Prostate gland (tissue), 2 donors: ENCODE measurements around the gene SHC2.
"Not testable (repeated sequence)": the region's sequence is repeated elsewhere in the genome, so short reads cannot be mapped to it uniquely, and the experiment has no call there.

Experiments used
- POLR2A ChIP-seq: fragments of 450-650 bp; IDR thresholded peaks from one replicate; pipeline ENCODE4 v1.6.1; 2016; ENCODE audit warnings: antibody characterized with exemption, mild to moderate bottlenecking
- POLR2AphosphoS5 ChIP-seq: sonication (generic); formaldehyde crosslinking; IDR thresholded peaks from one replicate; pipeline ENCODE4 v1.6.1; 2017; ENCODE audit warnings: antibody characterized with exemption
- TF ChIP-seq, protein P1 (sequence below), 4 experiments: fragments of 200-600 bp in 2 of 4; fragments of 450-650 bp in 2 of 4; sonication (generic) in 2 of 4; IDR thresholded peaks; 1 replicate in 3 of 4; 2 replicates in 1 of 4; pipeline ENCODE4 v1.5.1; 2016 to 2019; ENCODE audit warnings: antibody characterized with exemption in 4 of 4, mild to moderate bottlenecking in 2 of 4, moderate library complexity in 2 of 4

DNA sequence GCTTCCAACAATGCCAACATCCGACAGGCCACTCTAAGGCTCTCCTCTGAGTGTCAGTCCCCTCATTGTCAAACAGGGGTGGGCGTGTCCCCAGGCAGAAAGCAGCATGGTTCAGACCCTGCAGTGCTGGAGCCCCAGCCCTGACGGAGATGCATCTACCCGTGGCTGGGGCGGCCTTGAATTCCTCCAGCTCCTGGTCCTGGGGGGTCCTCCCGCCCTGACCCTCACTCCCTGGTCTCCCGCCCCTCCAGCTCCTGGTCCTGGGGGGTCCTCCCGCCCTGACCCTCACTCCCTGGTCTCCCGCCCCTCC lies 38.0 kb downstream of the SHC2 start:
- TF ChIP-seq, protein P1, sequence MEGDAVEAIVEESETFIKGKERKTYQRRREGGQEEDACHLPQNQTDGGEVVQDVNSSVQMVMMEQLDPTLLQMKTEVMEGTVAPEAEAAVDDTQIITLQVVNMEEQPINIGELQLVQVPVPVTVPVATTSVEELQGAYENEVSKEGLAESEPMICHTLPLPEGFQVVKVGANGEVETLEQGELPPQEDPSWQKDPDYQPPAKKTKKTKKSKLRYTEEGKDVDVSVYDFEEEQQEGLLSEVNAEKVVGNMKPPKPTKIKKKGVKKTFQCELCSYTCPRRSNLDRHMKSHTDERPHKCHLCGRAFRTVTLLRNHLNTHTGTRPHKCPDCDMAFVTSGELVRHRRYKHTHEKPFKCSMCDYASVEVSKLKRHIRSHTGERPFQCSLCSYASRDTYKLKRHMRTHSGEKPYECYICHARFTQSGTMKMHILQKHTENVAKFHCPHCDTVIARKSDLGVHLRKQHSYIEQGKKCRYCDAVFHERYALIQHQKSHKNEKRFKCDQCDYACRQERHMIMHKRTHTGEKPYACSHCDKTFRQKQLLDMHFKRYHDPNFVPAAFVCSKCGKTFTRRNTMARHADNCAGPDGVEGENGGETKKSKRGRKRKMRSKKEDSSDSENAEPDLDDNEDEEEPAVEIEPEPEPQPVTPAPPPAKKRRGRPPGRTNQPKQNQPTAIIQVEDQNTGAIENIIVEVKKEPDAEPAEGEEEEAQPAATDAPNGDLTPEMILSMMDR (IDR thresholded peaks at IDR 0.05) = not testable (repeated sequence)
- TF ChIP-seq POLR2A, POLR2AphosphoS5: not testable (repeated sequence)
